Astrocyte (in vitro differentiated cells and primary cell): ENCODE measurements around the gene KXD1. TPM values are rescaled to one million over a fixed set of nuclear protein-coding genes. Genes with fewer than 3 reads are reported as not detected.
"Not testable (repeated sequence)": the region's sequence is repeated elsewhere in the genome, so short reads cannot be mapped to it uniquely, and the experiment has no call there.

Experiments used
- DNase-seq: peaks from one replicate; pipeline ENCODE4 v3.0.0-alpha.2; 2010; ENCODE audit warnings: low read depth
- FAIRE-seq: peaks from 2 replicates; lab custom pipeline; 2011; peaks lifted over from hg19 to GRCh38; lab: Jason Lieb, UNC
- H2AFZ ChIP-seq: 2 replicates; pipeline ENCODE4 v1.6.0; 2012; ENCODE audit warnings: low read depth, low read length, inconsistent platforms
- H3K27ac ChIP-seq: 2 replicates; pipeline ENCODE4 v1.5.1; 2011; ENCODE audit warnings: low read depth, low read length, inconsistent platforms
- H3K27me3 ChIP-seq: 2 replicates; pipeline ENCODE4 v1.6.0; 2011; ENCODE audit warnings: low read length, inconsistent platforms; ENCODE audit not compliant: insufficient read depth
- H3K36me3 ChIP-seq: 2 replicates; pipeline ENCODE4 v1.5.1; 2011; ENCODE audit warnings: low read length, inconsistent platforms; ENCODE audit not compliant: insufficient read depth
- H3K4me1 ChIP-seq: 2 replicates; pipeline ENCODE4 v1.5.1; 2011; ENCODE audit warnings: low read length, inconsistent platforms; ENCODE audit not compliant: insufficient read depth
- H3K4me2 ChIP-seq: 2 replicates; pipeline ENCODE4 v1.6.0; 2012; ENCODE audit warnings: low read length, inconsistent platforms
- H3K4me3 ChIP-seq: 2 replicates; pipeline ENCODE4 v1.5.1; 2011; ENCODE audit warnings: low read depth, mild to moderate bottlenecking, low read length, inconsistent platforms; ENCODE audit not compliant: insufficient read depth
- H3K79me2 ChIP-seq: 2 replicates; pipeline ENCODE4 v1.6.0; 2012; ENCODE audit warnings: mild to moderate bottlenecking, low read length, inconsistent platforms; ENCODE audit not compliant: insufficient read depth
- H3K9ac ChIP-seq: 2 replicates; pipeline ENCODE4 v1.6.0; 2012; ENCODE audit warnings: mild to moderate bottlenecking, low read length, inconsistent platforms
- H3K9me3 ChIP-seq: 2 replicates; pipeline ENCODE4 v1.5.1; 2012; ENCODE audit warnings: low read depth, mild to moderate bottlenecking, low read length, inconsistent platforms; ENCODE audit not compliant: insufficient read depth
- H4K20me1 ChIP-seq: 2 replicates; pipeline ENCODE4 v1.6.0; 2012; ENCODE audit warnings: low read length, inconsistent platforms; ENCODE audit not compliant: insufficient read depth
- H3K27ac Mint-ChIP-seq: one replicate; pipeline ENCODE4 v1.8.0; 2021; ENCODE audit warnings: mild to moderate bottlenecking, mixed read lengths; ENCODE audit not compliant: unreplicated experiment
- H3K27me3 Mint-ChIP-seq: one replicate; pipeline ENCODE4 v1.8.0; 2021; ENCODE audit warnings: low read depth, mixed read lengths; ENCODE audit not compliant: unreplicated experiment
- H3K36me3 Mint-ChIP-seq: one replicate; pipeline ENCODE4 v1.8.0; 2021; ENCODE audit warnings: low read depth, mixed read lengths; ENCODE audit not compliant: unreplicated experiment
- H3K4me1 Mint-ChIP-seq: one replicate; pipeline ENCODE4 v1.8.0; 2021; ENCODE audit warnings: low read depth, mixed read lengths; ENCODE audit not compliant: unreplicated experiment
- H3K4me3 Mint-ChIP-seq: one replicate; pipeline ENCODE4 v1.8.0; 2021; ENCODE audit warnings: mild to moderate bottlenecking, moderate library complexity, mixed read lengths; ENCODE audit not compliant: unreplicated experiment
- H3K9me3 Mint-ChIP-seq: one replicate; pipeline ENCODE4 v1.8.0; 2021; ENCODE audit warnings: mild to moderate bottlenecking, mixed read lengths; ENCODE audit not compliant: unreplicated experiment
- CTCF ChIP-seq: IDR thresholded peaks from 2 replicates; pipeline ENCODE4 v1.5.1; 2011; ENCODE audit warnings: low read depth, mild to moderate bottlenecking, inconsistent platforms, low read length, moderate library complexity; ENCODE audit not compliant: insufficient read depth
- EZH2 ChIP-seq: IDR thresholded peaks from 2 replicates; pipeline ENCODE4 v1.6.1; 2012; ENCODE audit warnings: mild to moderate bottlenecking, low read length, inconsistent platforms; ENCODE audit not compliant: insufficient read depth
- total RNA-seq: library from RNA; stranded (reverse); gene quantifications from 2 replicates; pipeline ENCODE4 v1.2.1, GENCODE V29; 2021

KXD1 gene
- total RNA-seq, 1 donor from 2014 or later = 80.2 TPM

- H3K4me3 Mint-ChIP-seq = peak within 1 kb of the TSS; percentile 97
- peaks cover 2% of the 10 kb centered on the region for H3K36me3 Mint-ChIP-seq
- H2AFZ ChIP-seq = peak within 1 kb of the TSS; percentile 82
These were observed 36.0 kb upstream of the KXD1 start, which contains the start of gene ELL for GRCh38 chr19:18521692-18522123. ELL (minus strand) TSS chr19:18522070; CDS start chr19:18522055, 15 bp downstream.

GRCh38 chr19:18522124-18522861 is 35.4 kb upstream of the KXD1 start:
- peak; percentile 99 for DNase-seq
- Histone ChIP-seq H3K36me3 (no peaks in the 10 kb centered on the region), H3K27me3 (no peaks in the 10 kb centered on the region), H2AFZ (peak overlapping the region; percentile 40), H3K27ac (peak overlapping the region; percentile 99), H3K9ac (peak overlapping the region; percentile 100), H3K79me2 (peaks cover 44% of the 10 kb centered on the region), H3K4me2 (peak overlapping the region; percentile 60), H4K20me1 (peaks cover 33% of the 10 kb centered on the region), H3K4me1 (peaks cover 14% of the 10 kb centered on the region), H3K9me3 (no peaks in the 10 kb centered on the region), H3K4me3 (peak overlapping the region; percentile 93)
- Mint-ChIP-seq H3K27ac (peak overlapping the region; percentile 88), H3K4me3 (peak overlapping the region; percentile 97), H3K27me3 (no peaks in the 10 kb centered on the region), H3K4me1 (peaks cover 4% of the 10 kb centered on the region), H3K36me3 (peaks cover 2% of the 10 kb centered on the region), H3K9me3 (no peaks in the 10 kb centered on the region)
- no peak for TF ChIP-seq EZH2
- FAIRE-seq = peak; percentile 45

More at GRCh38 chr19:18521692-18522123, 36.0 kb upstream of the KXD1 start, which contains the start of gene ELL:
- Mint-ChIP-seq H3K4me1 (peaks cover 4% of the 10 kb centered on the region), H3K9me3 (no peaks in the 10 kb centered on the region), H3K27me3 (no peaks in the 10 kb centered on the region), H3K27ac (peak within 1 kb of the TSS; percentile 98)
- Histone ChIP-seq H4K20me1 (peaks cover 38% of the 10 kb centered on the region), H3K4me1 (peaks cover 14% of the 10 kb centered on the region), H3K79me2 (peaks cover 49% of the 10 kb centered on the region), H3K27me3 (no peaks in the 10 kb centered on the region), H3K9me3 (no peaks in the 10 kb centered on the region), H3K27ac (peak within 1 kb of the TSS; percentile 99), H3K9ac (peak within 1 kb of the TSS; percentile 100), H3K4me3 (peak within 1 kb of the TSS; percentile 93), H3K36me3 (no peaks in the 10 kb centered on the region), H3K4me2 (peak within 1 kb of the TSS; percentile 99)
- DNase-seq (no peak), FAIRE-seq (no peak)
- TF ChIP-seq EZH2 (no peak), CTCF (no peak)

- not testable (repeated sequence) for H3K27me3 Mint-ChIP-seq, DNase-seq, H3K9me3 Mint-ChIP-seq, FAIRE-seq, H3K4me1 Mint-ChIP-seq, H3K36me3 ChIP-seq, H3K9me3 ChIP-seq, H3K27me3 ChIP-seq, H3K36me3 Mint-ChIP-seq, H3K9ac ChIP-seq
- Histone ChIP-seq H3K4me3 (peak overlapping the region; percentile 23), H3K4me1 (peaks cover 14% of the 10 kb centered on the region), H3K79me2 (peaks cover 37% of the 10 kb centered on the region), H2AFZ (peak overlapping the region; percentile 40), H3K4me2 (peak overlapping the region; percentile 60), H3K27ac (peak overlapping the region; percentile 62), H4K20me1 (peaks cover 28% of the 10 kb centered on the region)
- Mint-ChIP-seq H3K4me3 (peak overlapping the region; percentile 40), H3K27ac (peak overlapping the region; percentile 58)
These were observed 34.7 kb upstream of the KXD1 start for GRCh38 chr19:18522862-18523440.
